Measurements from ENCODE around the gene SMIM22.

Gene SMIM22

GRCh38 chr16:4795181-4795827, at the start of gene SMIM22:
SMIM22 (plus strand) TSS chr16:4795369; CDS start chr16:4795735, 366 bp downstream.
- DNase-seq (ENCODE audit: low read depth), result no peak

- DNase-seq (ENCODE audit: low read depth), result no peak
Measured at GRCh38 chr16:4746215-4746614, 49.0 kb upstream of the SMIM22 start.

- no peak for DNase-seq (ENCODE audit: low read depth)
Measured at GRCh38 chr16:4746991-4747574, 48.1 kb upstream of the SMIM22 start.

GRCh38 chr16:4747906-4748681, 47.1 kb upstream of the SMIM22 start:
- no peak for DNase-seq (ENCODE audit: low read depth)

GRCh38 chr16:4748682-4749411, 46.3 kb upstream of the SMIM22 start:
- DNase-seq (ENCODE audit: low read depth), result no peak

- DNase-seq (ENCODE audit: low read depth), result no peak
Measured at GRCh38 chr16:4749700-4750257, 45.4 kb upstream of the SMIM22 start.

- no peak for DNase-seq (ENCODE audit: low read depth)
Measured at GRCh38 chr16:4750896-4751295, 44.3 kb upstream of the SMIM22 start.

- no peak for DNase-seq (ENCODE audit: low read depth)
Measured at GRCh38 chr16:4752351-4753100, 42.6 kb upstream of the SMIM22 start.

GRCh38 chr16:4753227-4753626, 41.9 kb upstream of the SMIM22 start:
- DNase-seq (ENCODE audit: low read depth), result no peak

- no peak for DNase-seq (ENCODE audit: low read depth)
Measured at GRCh38 chr16:4754865-4755264, 40.3 kb upstream of the SMIM22 start.

- no peak for DNase-seq (ENCODE audit: low read depth)
Measured at GRCh38 chr16:4755687-4756086, 39.5 kb upstream of the SMIM22 start.

- DNase-seq (ENCODE audit: low read depth), result no peak
Measured at GRCh38 chr16:4760221-4760910, 34.8 kb upstream of the SMIM22 start.

- DNase-seq (ENCODE audit: low read depth), result no peak
Measured at GRCh38 chr16:4762205-4762604, 33.0 kb upstream of the SMIM22 start.

GRCh38 chr16:4763791-4764190, 31.4 kb upstream of the SMIM22 start:
- no peak for DNase-seq (ENCODE audit: low read depth)

GRCh38 chr16:4765511-4766474, 29.4 kb upstream of the SMIM22 start:
- DNase-seq (ENCODE audit: low read depth), result no peak

- DNase-seq (ENCODE audit: low read depth), result peak; percentile 95
Measured at GRCh38 chr16:4766875-4767628, 28.1 kb upstream of the SMIM22 start, which contains the start of gene ZNF500. ZNF500 (minus strand) TSS chr16:4767162; CDS start chr16:4765978, 1,184 bp downstream.

GRCh38 chr16:4767872-4768548, 27.2 kb upstream of the SMIM22 start:
- DNase-seq (ENCODE audit: low read depth), result peak; percentile 36
